ENCODE data around the gene HKDC1.
"Not testable (repeated sequence)": the region's sequence is repeated elsewhere in the genome, so short reads cannot be mapped to it uniquely, and the experiment has no call there.

HKDC1 gene

DNA sequence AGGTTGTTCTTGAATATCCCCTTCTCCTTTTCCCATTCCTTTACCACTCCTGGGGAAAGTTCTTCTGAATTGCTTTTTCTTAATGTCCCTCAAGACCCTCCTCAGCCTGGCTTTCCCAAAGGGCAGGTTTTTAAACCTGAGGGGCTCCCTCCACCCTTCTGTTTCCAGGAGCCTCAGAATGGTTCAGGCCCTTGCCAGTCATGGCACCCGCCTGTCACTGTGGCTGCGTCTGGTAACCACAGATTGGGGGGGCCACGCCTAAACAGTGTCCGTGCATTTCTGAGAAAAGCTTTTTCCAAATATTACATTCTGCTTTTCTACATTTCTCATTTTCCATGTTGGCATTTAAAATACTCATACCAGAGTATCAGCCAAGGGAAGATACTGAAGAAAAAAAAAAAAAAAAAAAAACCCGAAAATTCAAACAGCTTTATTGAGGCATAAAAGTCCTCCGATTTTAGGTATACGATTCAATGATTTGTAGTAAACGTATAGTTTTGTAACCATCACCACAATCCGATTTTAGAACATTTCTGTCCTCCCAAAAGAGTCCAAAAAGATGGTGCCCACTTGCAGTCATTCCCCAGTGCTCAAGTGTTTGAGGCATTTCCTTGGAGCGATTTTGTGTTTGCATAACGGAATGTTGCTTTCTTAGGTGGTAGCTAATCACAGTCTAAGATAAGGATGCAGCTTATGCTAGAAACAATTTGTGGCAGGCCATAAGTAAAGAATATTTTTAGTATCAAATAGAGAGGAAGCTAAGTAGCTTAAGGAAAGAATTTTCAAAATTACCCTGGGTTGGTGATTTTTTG lies 22.1 kb downstream of the HKDC1 start:
- no peak for DNase-seq (ENCODE audit: low read depth in 3 of 3)

DNA sequence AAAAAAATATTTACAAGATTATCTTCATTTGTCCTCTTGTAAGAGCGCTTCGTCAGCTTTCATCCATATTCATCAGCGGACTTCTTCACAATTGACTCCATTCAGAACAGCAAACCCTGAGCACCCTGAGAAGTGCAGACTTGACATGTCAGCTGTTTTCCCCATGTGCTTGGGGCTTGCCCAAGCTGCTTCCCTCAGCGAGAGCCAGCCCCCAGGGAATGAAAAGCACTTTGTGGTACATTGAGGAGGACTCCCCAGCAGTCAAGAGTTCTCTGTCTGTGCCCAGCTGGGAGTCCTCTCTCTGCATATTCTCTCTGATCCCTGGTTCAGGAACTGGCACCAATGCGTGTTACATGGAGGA lies 22.7 kb downstream of the HKDC1 start:
- no peak for DNase-seq (ENCODE audit: low read depth in 3 of 3)

DNA sequence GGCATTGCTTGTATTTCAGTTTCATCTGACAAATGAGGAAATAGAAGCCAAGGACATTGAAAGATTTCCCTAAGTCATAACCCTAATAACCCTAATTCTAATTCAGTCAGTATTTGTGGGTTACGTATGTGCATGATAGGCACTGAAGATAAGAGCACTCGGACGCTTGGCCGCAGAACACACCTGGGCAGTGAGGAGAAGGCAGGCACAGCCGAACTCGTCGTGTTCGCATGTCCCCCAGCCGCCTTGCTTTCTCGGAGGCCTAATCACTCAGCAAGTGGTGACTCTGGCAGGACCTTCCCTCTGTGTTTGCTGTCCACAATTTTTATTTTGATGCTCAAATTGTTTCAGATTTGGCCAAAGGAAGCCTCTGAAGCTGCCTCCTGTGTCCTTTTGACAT lies 23.7 kb downstream of the HKDC1 start:
- DNase-seq (ENCODE audit: low read depth in 3 of 3), result no peak

- no peak for DNase-seq (ENCODE audit: low read depth in 3 of 3)
Measured at GRCh38 chr10:69246036-69246435, 25.9 kb downstream of the HKDC1 start.

GRCh38 chr10:69246581-69247312 lies 26.6 kb downstream of the HKDC1 start:
- no peak for DNase-seq (ENCODE audit: low read depth in 3 of 3)

DNA sequence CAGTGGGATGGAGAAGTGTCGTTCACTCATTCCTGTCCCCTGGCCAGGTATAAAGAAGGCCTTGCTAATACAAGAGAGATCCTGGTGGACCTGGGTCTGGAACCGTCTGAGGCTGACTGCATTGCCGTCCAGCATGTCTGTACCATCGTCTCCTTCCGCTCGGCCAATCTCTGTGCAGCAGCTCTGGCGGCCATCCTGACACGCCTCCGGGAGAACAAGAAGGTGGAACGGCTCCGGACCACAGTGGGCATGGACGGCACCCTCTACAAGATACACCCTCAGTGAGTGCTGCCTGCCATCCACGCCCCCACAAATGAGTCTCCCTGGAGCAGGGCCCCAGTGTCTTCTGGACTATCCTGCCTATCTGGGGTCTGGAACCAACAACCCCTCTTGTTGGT lies 27.2 kb downstream of the HKDC1 start:
- DNase-seq (ENCODE audit: low read depth in 3 of 3), result no peak

GRCh38 chr10:69248117-69248730 lies 28.1 kb downstream of the HKDC1 start:
- no peak for DNase-seq (ENCODE audit: low read depth in 3 of 3)

DNA sequence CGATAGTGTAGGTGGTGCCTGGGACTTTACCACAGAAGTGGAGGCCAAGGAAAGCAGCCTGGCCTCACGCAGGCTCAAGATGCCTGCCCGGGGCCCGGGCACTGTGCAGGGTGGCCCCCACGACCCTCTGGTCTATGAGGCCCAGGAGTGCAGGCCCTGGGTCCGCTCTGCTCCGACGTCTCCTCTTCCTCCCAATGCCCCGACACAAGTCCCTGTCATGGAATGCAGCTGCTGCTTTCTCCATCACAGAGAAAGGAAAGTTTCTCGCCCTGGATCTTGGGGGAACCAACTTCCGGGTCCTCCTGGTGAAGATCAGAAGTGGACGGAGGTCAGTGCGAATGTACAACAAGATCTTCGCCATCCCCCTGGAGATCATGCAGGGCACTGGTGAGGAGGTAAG lies 29.9 kb downstream of the HKDC1 start:
- no peak for DNase-seq (ENCODE audit: low read depth in 3 of 3)

GRCh38 chr10:69251417-69251816 lies 31.3 kb downstream of the HKDC1 start:
- not testable (repeated sequence) for DNase-seq (ENCODE audit: low read depth in 3 of 3)

DNA sequence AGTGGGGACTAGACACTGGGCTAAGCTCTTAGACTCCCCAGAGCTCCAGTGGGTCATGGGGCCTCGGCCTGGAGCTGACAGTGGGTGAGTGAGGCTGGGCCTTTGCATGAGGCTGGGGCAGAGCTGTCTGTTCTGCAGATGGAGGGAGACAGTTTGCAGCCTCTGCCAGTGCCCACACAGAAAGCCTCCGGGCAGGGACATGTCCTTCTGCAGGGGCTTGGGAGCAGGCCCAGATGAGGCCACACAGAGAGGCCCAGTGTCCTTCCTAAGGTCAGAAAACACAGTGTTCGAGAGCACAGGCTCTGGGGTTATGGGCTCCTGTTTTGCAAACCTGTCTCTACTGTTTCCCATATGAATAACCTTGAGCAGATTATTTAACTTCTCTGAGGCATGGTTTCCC lies 33.0 kb downstream of the HKDC1 start:
- DNase-seq (ENCODE audit: low read depth in 3 of 3), result no peak

DNA sequence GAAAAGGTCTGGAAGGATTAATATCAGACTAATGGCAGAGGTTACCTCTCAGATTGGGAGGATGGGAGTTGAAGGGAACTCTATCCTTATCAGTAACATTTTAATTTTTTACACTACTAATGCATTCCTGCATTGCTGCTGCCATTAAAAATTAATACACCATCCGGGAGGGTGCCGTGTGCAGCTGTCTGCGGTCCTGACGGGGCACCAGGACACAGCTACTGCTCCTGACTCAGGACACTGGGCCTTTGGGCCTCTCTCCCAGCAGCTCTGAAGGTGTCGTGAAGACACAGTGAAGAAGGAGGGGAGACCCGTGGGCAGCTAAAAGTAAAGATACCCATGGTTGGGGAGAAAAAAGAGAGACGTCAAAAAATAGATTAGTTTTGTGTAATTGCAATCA lies 34.7 kb downstream of the HKDC1 start:
- DNase-seq (ENCODE audit: low read depth in 3 of 3), result no peak

DNA sequence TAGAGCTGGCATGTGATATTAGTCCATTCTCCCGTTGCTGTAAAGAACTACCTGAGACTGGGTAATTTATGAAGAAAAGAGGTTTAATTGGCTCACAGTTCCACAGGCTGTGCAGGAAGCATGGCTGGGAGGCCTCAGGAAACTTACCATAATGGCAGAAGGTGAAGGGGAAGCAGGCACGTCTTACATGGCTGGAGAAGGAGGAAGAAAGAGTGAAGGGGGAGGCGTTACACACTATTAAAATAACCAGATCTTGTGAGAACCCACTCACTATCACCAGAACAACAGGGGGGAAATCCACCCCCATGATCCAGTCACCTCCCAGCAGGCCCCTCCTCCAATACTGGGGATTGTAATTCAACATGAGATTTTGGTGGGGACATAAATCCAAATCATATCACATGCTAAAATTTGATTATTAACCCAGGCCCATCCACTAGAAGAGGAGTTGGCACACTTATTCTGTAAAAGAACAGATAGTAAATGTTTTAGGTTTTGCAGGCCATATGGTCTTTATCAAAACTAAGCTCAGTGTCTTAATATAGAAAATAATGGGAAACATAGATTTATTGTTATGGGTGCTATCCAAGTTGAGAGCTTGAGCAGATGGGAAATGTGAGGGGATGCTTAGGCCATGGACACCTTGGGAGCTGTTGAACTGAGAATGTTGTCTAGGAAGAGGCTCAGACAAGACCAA lies 39.6 kb downstream of the HKDC1 start:
- no peak for DNase-seq (ENCODE audit: low read depth in 3 of 3)

GRCh38 chr10:69261184-69261583 lies 41.1 kb downstream of the HKDC1 start:
- no peak for DNase-seq (ENCODE audit: low read depth in 3 of 3)

DNA sequence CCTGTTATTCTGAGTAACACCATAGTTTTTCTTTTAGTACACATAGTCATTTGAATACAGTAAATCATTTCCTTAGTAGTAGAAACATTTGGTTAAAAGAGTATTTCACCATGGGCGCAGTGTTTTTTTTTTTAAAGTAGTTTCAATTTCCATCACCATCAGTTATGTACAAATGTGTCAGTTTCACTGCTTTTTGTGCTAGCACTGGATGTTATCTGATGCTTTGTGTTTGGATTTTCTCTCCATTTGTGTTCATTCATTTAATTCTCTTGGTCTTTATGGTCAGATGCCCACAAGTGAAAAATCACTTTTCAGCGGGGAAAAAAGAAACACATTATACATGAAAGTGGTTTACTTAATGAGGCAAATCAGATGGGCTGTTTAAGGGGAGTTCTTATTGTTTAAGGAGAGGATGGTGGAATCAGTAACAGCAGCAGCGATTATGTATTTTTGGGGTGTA lies 42.2 kb downstream of the HKDC1 start:
- DNase-seq (ENCODE audit: low read depth in 3 of 3), result no peak

DNA sequence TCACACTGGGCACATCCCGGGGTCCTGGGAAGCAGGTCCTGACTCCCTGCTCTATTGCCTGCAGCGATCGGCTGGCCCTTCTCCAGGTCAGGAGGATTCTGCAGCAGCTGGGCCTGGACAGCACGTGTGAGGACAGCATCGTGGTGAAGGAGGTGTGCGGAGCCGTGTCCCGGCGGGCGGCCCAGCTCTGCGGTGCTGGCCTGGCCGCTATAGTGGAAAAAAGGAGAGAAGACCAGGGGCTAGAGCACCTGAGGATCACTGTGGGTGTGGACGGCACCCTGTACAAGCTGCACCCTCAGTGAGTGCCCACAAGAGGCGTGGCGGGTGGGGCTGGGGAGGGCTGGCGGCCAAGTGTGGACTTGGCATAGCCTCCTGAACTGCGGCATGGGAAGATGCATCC lies 45.4 kb downstream of the HKDC1 start:
- no peak for DNase-seq (ENCODE audit: low read depth in 3 of 3)

DNA sequence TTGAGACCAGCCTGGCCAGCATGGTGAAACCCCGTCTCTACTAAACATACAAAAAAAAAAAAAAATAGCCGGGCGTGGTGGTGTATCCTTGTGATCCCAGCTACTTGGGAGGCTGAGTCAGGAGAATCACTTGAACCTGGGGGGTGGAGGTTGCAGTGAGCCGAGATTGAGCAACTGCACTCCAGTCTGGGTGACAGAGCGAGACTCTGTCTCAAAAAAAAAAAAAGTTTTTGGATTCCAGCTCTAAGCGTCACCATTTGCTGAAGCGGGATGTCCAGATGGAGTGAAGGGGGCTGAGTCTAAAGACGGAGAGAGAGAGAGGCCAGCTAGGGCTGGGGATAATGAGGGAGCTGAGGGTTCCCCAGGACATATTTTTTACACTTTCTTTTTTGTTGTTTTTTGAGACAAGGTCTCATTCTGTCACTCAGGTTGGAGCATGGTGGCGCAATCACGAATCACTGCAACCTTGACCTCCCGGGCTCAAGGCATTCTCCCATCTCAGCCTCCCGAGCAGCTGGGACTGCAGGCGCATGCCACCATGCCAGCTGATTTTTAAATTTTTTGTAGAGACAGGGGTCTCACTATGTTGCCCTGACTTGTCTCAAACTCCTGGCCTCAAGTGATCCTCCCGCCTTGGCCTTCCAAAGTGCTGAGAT lies 48.8 kb downstream of the HKDC1 start:
- DNase-seq (ENCODE audit: low read depth in 3 of 3), result no peak

GRCh38 chr10:69269761-69270160 lies 49.6 kb downstream of the HKDC1 start:
- no peak for DNase-seq (ENCODE audit: low read depth in 3 of 3)

DNA sequence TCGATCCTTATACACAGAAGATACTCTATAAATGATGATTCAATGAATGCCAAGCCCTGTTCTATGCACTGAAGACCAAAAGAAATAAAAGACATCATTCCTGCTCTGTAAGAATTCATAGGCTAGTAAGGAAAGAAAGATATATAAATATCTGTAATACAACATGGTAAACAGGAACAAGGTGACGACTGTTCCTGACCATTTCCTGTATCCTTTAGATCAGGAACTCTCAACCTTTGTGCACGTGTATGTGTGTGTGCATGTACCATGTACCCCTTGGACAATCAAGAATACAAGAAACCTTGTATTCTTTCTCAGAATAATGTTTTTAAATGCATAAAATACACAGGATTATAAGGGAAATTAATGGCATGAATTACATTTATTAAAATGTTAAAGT lies 50.9 kb downstream of the HKDC1 start:
- DNase-seq (ENCODE audit: low read depth in 3 of 3), result no peak

- no peak for DNase-seq (ENCODE audit: low read depth in 3 of 3)
Measured at GRCh38 chr10:69272624-69273023, 52.5 kb downstream of the HKDC1 start.

- no peak for DNase-seq (ENCODE audit: low read depth in 3 of 3)
Measured at GRCh38 chr10:69275444-69275843, 55.3 kb downstream of the HKDC1 start.

- DNase-seq (ENCODE audit: low read depth in 3 of 3), result no peak
Measured at GRCh38 chr10:69276503-69276902, 56.4 kb downstream of the HKDC1 start.

DNA sequence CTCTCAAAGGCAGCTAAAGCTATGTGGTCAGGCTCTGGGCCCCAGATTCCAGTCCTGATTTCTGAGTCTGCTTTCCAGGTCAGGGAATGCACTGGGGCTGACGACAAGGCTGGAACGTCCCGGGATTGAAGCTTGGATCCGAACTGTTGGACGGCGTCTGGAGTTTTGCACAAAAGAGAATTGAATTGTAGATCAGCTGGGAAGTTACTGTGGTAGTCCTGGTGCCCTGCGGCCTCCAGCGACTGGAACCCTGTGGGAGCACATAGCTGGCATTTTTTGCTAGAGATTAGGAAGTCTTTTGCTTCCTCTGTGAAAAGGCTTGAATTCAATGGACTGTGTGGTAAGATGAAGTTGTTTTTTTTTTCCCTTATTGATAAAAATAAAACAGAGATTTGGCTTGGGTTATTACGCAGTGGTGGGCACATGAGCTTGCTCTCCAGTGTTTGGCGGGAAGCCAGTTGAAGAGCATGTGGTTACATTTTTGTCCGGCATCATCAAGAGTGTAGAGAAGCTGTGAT lies 58.4 kb downstream of the HKDC1 start, which contains the start of gene HK1:
HK1 (plus strand) TSS at position 51 of the 518 bp plus-strand sequence.
- DNase-seq (ENCODE audit: low read depth in 3 of 3), result no peak
